Measurements from ENCODE around the gene PLCH1.

- TF ChIP-seq ELF4 (IDR thresholded peaks at IDR 0.05) (no peak), BHLHE40 (IDR thresholded peaks at IDR 0.05; ENCODE audit: borderline replicate concordance) (no peak), L3MBTL2 (conservative IDR thresholded peaks at IDR 0.05) (no peak), SUZ12 (IDR thresholded peaks at IDR 0.05) (no peak), FOXK2 (IDR thresholded peaks at IDR 0.05) (no peak), TARDBP (IDR thresholded peaks at IDR 0.05) (no peak), FOXM1 (IDR thresholded peaks at IDR 0.05; ENCODE audit: borderline replicate concordance) (no peak), ARNT (IDR thresholded peaks at IDR 0.05) (no peak)
These were observed 113.4 kb downstream of the PLCH1 start for GRCh38 chr3:155631323-155632019.
